Measurements from ENCODE around the gene RASAL1. TPM values are rescaled to one million over a fixed set of nuclear protein-coding genes. Genes with fewer than 3 reads are reported as not detected.

The RASAL1 gene
- polyA plus RNA-seq, 1 donor: 6.3 TPM

DNA sequence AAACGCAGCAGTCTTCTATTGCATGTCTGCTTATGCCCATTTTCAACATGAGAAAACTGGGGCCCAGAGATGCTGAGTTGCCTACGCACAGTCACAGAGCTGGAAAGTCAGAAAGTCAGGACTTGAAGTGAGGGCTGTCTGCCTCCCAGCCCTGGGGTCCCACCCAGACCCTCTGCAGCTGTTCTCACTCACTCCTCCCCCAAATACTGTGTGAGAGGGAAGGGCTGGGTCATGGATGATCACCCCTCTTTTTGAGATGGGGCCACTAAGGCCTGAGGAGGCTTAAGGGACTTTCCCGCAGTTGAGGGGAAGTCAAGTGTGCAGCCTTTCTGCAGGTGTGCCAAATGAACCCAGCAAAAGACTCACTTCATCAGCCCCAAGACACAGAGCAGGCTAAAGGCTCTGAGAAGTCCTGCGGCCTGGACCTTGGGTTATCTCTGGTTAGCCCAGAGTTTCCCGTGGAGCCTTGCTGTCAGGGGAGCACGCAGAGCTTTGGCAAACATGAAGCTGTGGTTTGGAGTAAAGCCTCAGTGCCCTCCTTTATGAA lies 60.4 kb downstream of the RASAL1 start:
- no peak for DNase-seq

DNA sequence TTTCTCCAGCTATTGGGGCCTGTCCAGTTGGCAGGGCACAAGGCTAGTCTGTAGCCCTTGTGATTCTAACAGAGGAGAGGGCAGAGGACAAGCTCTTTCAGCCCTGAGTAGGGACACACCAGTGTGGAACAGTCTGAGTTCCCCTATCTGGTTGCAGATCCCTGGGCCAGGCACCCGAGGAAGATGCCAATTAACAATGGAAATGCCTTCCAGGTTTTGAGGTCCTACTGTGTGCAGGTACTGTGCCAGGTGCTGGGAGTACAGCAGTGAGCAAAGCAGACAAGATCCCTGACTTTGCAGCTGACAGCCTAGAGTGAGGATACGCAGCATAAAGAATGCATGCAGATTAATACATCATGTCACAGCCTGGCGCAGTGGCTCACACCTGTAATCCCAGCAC lies 62.0 kb downstream of the RASAL1 start:
- DNase-seq: no peak

DNA sequence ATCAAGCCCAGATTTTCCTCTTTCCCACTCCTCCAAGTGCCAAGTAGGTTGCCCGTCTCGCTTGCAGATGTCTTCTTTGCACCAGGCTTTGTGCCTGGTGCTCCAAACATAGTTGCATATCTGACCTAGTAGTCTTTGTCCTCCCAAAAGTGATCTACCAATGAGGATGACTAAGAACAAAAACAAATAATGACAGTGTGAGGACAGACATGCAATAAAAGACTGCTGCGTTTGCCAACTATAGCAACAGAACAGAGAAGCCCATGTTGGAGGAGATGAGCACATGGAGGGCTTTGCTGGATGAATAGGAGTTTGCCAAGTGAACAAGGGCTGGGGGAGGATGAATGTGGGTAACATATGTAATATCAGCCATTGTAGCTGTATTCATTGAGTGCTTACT lies 63.4 kb downstream of the RASAL1 start:
- no peak for DNase-seq

DNA sequence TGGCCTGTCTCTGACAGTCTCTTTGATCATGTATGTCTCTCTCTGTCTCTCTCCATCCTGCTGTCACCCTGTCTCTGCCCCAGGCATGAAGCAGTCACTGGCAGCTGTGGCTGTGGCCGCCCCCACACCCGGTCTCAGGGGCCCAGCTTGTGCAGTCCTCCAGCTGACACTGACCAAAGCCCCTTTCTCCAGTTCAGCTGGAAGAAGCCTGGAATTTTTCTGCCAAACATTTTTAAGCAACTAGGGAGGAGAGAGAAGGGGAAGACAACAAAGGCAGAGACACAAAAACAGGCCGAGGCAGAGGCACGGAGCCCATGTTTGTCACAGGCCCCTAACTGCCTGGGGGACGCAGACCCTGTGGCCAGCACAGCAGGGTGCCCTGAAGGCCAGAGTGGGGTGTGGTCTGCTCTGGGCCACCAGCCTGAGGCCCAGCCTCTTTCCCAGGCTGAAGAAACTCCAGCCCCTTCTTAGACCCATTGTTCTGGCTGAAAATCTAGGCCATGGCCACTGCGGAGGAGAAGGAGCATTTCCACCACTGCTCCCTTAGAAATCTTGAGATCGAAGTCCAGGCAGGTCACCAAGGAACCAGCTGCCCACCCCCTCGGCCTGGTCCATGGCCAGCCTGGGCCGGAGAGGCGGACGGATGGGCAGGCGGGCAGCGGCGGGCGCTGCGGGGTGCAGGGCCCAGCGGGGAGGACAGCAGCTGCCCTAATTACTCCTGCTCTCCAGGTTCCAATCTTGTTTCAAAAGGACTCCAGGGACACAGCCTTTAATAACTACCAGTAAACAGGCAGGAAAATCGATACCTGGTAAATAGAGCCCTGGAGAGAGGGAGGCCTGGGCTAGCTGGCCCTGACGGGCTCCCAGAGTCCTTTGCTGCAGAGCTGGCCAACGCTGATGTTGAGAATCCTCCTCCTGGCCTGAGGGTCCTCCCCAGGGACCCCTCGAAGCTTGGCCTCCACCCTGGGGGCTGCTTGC lies 64.1 kb downstream of the RASAL1 start:
- no peak for DNase-seq

DNA sequence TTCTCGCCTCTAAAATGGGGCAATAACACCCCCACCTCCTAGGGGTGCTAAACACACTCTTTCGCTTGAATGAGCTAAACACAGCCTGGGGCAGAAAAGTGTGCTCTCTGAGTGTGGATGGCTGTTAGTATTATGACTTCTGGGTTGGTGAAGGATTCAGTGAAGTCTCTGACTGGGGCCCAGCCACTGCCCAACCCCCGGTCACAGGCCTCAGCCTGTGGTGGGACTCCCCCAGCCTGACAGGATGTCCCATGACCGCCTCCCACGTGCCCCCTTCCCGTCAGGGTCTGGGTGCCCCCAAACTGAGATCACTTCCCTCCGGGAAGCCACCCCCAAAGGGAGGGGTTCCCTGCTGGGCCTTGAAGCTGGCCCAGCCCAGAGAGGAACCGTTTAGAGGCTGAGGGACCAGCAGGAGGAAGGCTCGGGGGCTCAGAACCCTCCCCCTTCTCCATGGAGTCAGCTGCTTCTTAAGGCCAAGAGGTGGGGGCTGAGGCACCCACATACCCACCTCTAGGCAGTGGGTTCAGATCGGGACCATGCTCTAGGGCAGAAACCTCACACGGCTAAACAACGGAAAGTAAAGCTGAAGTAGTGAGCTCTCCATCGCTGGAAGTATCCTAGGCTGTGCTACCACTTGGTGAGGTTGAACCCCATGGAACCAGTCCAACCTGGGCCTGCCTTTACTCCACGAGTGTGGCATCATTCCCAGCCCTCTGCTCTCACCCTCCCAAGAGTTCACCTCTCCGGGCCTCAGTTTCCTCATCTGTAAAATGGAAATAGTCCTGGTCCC lies 65.2 kb downstream of the RASAL1 start:
- DNase-seq: no peak

DNA sequence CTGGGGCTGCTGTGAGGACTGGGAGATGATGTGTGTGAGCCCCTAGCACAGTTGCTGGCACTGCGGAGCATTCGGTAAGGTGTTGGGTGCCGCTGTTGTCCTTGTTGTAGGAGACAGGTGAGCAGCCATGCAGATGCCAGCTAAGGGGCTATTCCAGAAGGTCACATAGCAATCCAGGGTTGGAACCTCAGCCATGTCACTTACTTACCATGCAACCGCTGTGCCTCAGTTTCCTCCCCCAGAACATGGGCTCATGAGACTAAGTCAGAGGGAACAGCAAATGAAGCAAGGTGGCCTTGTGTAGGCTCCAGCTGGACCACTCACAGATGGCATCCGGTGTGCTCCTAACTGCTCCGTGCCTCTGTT lies 65.8 kb downstream of the RASAL1 start:
- no peak for DNase-seq

DNA sequence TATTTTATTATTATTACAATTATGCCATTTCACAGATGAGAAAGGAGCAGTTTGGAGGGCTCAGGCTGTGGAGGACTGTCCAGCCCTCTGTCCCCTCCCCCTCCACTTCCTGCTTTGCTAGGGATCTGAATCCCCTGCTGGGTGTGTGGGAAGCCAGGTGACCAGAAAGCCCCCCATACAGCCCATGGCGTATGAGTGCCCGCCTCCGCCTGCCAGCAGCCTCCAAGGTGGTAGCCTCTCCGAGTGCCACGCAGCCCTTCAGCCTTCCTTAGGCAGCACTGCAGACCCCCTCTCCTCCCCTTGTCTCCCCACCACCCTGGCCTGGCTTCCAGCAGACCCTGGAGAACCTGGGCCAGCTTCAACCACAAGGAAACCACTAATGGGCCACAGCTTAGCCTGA lies 66.4 kb downstream of the RASAL1 start:
- no peak for DNase-seq

DNA sequence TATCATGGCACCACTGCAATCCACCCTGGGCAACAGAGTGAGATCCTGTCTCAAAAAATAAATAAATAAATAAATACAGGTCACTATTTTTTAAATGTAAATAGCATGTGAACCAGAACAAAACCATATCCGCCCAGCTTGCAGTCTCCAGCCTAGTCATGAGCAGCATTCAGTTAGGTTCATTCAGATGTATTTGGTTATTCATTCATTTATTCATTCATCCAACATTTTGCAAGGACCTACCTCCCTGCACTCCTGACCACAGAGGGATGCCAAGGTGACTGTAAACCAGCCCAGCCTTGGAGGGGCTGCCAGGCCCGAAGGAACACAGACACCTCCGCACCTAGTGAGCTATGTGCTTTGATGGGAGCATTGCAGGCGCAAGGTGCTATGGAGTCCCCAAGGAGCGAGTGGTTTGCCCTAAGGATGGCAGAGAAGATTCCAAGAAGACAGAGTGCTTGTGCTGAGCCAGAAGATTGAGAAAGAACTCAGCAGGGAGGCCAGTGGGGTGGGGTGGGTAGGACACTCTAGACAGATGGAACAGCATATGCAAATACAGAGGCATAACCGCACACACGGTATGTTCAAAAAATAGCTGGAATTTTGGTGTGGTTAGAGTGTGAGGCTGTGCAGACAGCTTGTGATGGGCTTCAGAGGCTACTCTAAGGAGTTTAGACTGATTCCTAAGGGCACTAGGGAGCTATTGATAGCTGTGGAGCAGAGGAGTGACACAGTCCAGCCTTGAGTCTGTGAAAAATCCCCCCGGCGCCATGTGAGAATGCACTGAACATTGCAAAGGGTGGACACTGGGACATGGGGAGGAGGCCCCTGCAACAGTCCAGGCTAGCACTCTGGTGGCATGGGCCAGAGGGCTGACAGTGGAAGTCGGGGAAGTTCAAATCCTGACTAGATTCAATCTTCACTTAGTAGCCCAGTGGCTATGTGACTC lies 67.3 kb downstream of the RASAL1 start:
- DNase-seq: no peak

DNA sequence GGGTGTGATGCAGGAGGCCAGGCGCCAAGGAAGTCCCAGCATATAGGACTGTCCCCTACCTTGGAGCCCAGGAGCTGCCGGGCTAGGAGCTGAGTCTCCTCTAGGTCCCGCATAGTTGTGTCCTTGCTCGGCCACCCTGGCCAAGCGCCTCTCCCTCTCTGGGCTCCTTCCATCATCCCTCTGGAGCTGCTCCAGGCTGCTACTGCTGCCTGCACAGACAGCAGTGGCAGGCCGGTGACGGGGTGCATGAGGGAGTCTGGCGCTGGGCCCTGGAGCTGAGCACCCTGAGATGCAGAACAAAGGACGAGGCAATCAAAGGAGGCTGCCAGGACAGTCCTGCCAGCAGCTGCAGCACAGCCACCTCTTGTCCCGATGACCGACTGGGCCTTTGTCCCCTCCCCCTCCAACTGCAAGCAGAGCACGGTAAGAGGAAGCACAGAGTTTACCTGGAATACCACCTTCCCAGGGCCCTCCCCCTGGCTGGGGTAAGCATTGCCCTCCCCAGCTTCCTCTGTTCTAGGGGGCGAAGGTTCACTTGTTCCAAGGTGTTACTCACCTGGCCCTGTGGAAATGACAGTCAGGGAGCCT lies 68.7 kb downstream of the RASAL1 start:
- no peak for DNase-seq

DNA sequence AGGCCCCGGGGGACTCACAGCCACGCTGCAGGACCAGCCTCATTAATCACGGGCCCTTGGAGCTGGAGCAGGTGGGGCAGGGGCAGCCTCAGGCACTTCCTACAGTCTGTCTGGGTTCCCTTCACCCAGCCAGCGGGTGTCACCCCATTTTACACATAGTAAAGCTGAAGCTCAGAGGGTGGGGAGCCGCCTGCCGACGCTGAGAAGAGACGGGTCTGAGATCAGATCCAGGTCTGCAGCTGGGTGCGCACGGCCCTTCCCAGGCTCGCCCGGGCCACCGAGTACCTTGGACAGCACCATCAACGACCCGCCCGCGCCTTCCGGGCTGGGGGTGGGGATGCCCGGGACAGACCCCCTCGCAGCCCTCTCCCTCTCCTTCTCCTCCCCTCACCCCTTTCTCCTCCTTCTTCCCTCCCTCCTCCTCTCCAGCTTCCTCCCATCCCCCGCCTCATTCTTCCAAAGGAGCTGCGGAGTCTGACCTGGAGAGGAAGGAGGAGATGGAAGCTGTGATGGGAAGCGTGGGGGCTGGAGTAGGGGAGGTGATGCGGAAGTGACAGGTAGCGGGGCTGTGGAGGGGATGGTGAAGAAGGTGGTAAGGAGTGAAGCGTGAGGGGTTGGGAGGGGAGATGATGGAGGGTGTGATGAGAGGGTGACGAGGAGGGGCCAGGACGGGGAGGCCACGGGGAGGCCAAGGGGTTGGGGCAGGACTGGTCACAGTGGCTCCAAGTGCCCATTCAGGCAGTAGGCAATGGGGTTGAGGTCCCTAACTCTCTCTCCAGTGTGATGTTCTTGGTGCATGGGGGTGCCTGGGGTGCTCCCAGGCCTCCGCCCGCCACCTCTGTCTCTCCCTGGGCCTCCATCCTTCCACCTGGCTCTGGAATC lies 70.2 kb downstream of the RASAL1 start:
- DNase-seq: no peak

DNA sequence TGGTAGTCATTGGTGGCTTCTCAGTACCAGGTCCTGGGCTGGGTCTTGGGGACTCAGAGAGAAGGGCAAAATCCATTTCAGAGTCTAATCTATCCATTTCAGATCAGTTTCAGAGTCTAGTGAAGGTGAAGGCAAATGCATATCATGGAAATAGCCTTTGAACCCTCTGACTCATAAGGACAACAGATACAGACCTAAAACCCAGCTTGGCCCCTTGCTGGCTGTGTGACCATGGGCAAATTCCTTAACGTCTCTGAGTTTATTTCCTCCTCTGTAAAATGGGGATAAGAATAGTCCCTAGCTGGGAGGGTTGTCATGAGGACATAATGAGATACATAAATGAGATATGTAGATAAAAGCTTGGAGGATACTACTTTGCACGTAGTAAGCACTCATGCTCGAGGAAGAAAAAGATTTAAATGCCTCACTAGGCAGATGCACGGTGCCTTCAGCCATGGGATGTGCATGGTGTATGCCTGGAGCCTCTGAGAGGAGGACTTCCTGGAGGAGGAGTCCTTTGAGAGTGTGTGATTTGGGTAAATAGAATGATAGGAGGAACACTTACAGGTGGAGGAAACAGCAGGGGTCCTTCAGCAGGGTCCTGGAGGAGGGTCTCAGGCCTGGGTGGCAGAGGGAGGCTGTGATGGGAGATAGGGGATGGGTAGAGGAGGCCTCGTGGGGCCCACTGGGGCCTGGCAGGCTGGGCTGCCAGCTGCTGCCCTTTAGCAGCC lies 71.0 kb downstream of the RASAL1 start:
- no peak for DNase-seq

DNA sequence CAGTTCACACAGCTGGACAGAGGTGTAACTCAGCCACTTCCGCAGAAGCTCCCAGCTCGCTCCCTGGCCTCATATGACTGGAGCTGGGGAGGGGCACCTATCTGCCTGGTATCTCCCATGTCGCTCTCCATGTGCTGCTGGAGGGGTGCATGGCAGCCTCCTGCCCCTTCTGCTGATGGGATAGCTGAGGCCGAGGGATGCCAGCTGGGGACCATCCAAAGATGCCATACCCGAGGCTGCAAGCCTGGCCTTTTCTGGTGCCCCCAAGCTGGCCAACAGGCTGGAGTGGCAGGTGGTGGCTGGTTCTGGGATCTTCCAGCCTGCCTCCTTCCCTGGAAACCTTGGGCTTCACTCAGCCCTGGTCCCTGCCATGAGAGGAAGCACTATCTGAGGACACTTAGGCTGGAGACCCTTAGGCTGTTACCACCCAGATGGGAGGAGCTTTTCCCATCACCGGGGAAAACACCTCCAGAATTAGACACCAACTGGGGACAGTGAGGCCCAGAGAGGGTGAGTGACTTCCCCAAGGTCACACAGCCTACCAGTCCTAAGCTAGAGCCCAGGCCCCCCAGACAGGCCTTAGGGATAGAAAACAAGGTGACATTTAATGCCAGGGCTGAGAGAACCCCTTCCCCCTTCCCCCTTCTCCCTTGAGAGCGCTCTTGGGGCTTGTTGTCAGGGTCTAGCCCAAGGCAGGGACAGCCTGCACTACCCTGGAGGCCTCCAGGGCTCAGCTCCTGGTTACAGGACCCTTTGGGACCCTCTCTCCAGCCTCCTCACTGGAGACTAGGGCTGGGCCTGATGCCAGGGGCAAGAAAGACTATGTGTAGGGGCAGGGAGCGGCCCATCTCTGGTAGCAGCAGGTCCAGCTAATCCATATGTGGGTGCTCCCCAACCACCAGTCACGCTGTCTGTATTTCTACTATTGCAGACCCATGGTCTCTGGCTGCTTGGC lies 71.9 kb downstream of the RASAL1 start:
- DNase-seq: no peak

DNA sequence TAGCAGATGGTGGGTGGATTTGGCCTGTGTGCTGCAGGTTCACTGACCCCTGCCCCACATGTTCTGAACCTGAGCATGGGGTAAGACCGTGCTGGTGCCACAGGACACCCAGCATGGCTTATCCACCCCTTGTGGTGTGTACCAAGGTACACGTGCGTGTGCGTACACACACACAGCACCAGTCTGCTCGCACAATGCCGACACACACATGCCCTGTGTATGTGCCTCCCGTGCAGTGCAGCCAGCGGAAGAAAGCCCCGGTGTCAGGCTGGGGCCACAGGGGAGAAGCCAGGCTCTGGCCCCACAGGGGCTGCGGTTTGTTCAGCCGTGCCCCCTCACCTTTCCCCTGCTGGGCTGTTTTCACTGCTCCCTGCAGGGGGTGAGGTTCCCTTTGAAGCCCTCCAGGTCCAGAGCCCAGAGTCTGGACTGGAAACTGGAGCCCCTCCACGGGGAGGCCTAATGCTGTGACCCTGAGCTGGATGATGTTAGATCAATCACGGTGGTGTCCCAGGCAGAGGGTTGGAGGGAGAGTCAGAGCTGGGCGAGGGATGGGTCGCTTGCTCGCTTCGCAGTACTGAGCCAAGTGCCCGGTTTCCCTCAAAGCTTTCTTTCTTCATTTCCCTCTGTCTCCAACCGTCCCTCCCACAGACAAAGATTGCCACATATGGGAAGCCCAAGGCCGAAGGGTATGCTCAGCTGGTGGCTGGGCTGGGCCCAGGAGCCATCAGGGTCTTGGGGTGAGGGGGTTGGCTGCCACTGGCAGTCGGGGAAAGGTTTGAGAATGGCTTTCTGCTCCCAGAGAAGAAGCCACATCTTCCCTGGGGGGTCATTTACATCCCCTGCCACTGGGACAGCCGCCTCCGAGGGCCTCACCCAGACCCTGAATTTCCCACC lies 72.8 kb downstream of the RASAL1 start:
- DNase-seq: no peak

DNA sequence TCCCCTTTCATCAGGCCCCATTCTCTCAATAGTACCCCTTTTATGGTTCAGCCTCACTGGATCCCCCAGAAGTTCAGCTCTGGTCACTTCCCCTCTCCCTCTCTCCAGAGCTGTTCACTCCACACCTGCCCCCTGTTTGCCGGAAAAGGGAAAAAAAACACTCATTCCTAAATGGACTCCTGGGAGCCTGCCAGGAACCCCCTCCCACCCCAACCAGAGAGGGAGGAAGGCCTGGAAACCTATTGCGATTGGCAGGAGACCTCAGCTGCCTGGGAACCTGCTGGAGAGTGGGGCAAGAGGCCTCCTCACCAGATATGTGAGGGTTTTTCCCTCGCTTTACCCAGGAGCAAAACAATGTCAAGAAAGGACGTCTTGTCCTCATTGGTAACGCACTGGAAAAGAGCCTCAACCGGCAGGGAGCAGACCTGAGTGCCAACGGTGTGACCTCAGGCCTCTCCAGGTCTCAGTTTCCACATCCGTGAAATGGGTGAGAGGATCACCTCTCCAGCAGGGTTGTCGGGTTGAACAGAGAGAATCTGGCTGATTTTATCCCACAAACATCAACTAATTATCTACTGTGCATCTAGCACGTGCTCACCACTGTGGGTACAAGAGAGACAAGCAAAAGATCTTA lies 74.4 kb downstream of the RASAL1 start:
- no peak for DNase-seq

DNA sequence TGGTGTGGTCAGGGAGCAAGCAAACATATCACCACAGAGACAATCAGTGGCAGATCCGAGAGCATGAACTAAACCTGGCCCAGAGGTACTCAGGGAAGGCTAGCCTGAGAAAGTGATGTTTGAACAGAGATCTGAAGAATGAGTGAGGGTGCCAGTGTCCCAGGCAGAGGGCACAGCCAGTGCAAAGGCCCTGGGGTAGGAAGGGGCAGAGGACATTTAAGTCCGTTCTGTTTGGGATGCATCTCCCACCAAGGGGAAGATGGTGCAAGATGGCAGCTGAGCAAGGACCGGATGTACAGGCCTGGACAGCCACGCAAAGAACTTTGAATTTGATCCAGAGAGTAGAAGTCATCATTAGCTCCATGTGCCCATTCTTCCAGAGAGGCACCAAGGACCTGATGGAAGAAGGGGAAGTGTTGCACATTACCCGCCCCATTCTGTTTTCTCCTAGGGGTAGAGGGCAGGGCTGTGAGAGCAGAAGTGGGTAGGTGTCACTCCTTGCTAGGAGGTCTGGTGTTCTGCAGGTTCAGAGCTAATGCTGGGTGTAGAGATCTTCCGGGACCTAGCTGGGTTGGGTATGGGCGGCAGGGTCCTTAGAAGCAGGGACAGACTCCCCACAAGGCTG lies 75.1 kb downstream of the RASAL1 start:
- DNase-seq: no peak

DNA sequence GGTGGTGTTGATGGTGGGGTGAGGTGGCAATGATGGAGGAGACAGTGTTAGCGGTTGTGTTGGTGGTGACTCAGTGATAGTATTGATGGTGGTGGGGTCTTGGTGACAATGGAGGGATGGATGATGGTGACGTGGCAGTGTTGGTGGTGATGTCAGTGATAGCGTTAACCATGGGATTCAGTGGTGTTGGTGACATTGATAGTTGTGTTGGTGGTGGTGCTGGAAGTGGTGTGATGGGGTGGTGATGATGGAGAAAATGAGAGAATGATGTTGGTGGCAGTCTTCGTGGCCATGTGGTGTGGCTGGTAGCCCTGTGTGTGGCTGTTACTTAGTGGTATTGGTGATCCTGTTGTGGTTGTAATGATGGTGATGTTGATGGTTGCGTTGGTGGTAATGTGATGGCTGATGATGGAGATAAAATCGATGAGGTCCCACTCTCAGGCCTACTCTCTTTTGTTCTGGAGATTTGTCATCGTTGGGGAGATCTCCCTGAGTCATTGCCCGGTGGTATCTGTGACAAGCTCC lies 76.4 kb downstream of the RASAL1 start:
- DNase-seq: no peak

Data from left kidney (tissue), 2 donors.